H4 (cell line): ENCODE measurements around the gene POLR3H. TPM values are rescaled to one million over a fixed set of nuclear protein-coding genes. Genes with fewer than 3 reads are reported as not detected.

Experiments
- DNase-seq: peaks from one replicate; pipeline ENCODE4 v3.0.0-alpha.2; 2015; ENCODE audit warnings: low spot score
- total RNA-seq: library from RNA; depleted of rRNA; stranded (reverse); fragments of >200 nt; shearing (Covaris generic); gene quantifications from 2 replicates; pipeline ENCODE4 v1.2.3, GENCODE V29; 2014

POLR3H gene
- total RNA-seq, 1 experiment from 2014 or later = 22.8 TPM

- no peak for DNase-seq
These were observed 26.9 kb downstream of the POLR3H start for GRCh38 chr22:41517172-41518047.

- no peak for DNase-seq
These were observed 27.8 kb downstream of the POLR3H start for GRCh38 chr22:41516462-41516861.

GRCh38 chr22:41513391-41513790 is 30.9 kb downstream of the POLR3H start:
- no peak for DNase-seq

- peak; percentile 77 for DNase-seq
These were observed 31.7 kb downstream of the POLR3H start for GRCh38 chr22:41512421-41513194.

GRCh38 chr22:41511521-41511968 is 32.7 kb downstream of the POLR3H start:
- DNase-seq = no peak

- no peak for DNase-seq
These were observed 35.5 kb downstream of the POLR3H start for GRCh38 chr22:41508770-41509170.

GRCh38 chr22:41507330-41508063 is 36.8 kb downstream of the POLR3H start:
- DNase-seq = no peak

- DNase-seq = no peak
These were observed 38.6 kb downstream of the POLR3H start for GRCh38 chr22:41505511-41506220.

- no peak for DNase-seq
These were observed 39.5 kb downstream of the POLR3H start for GRCh38 chr22:41504816-41505215.

GRCh38 chr22:41504397-41504796 is 39.9 kb downstream of the POLR3H start:
- DNase-seq = no peak

- no peak for DNase-seq
These were observed 43.1 kb downstream of the POLR3H start for GRCh38 chr22:41501209-41501608.

- DNase-seq = no peak
These were observed 44.0 kb downstream of the POLR3H start for GRCh38 chr22:41500303-41500702.

GRCh38 chr22:41499624-41500280 is 44.5 kb downstream of the POLR3H start:
- no peak for DNase-seq

- DNase-seq = no peak
These were observed 45.9 kb downstream of the POLR3H start for GRCh38 chr22:41498303-41498835.

GRCh38 chr22:41491374-41492100 is 52.7 kb downstream of the POLR3H start:
- no peak for DNase-seq

GRCh38 chr22:41488596-41489385 is 55.5 kb downstream of the POLR3H start:
- no peak for DNase-seq

GRCh38 chr22:41488076-41488475 is 56.2 kb downstream of the POLR3H start:
- DNase-seq = no peak

- no peak for DNase-seq
These were observed 57.0 kb downstream of the POLR3H start for GRCh38 chr22:41487037-41487935.
